ENCODE results near the gene RNF34. TPM values are rescaled to one million over a fixed set of nuclear protein-coding genes. Genes with fewer than 3 reads are reported as not detected.

Gene RNF34
- total and polyA plus RNA-seq, 4 donors = 13.9 to 49.2 (median 31.8) TPM

DNA sequence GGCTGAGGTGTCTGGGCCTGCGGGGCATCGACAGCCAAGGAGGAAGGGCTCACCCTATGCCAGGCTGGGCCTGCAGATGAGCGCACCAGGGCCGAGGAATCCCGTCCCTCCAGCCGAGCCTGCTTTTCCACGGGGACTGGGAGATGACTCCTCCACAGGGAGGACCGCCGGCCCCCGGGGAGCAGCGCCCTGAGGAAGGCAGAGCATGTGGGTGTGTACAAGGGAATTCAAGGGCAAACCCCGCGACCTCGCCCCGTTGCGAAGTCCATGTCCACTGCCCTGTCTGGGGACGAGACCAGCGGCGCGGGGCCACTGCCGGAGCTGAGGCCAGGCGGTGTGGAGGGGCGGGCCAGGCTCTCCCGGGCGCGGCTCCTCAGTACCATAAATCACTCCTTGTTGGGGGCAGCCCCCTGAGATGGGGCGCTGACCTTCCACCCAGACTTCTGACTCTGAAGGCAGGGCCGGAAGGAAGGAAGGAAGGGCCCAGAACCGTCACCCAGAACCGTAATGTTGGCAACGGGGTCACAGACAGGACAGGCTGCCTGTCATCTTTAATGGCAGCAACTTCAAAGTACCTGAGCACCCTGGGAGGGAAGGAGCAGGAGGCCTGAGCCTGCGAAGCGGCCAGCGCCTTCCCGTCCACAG, 52.5 kb downstream of the RNF34 start:
- no peak overlapping the region for H3K4me3 ChIP-seq
- peak overlapping the region in 1 of 2 donors; percentile 55 for H3K27ac ChIP-seq (ENCODE audit: low read depth in 1 of 2, low read length in 1 of 2)
- peaks cover 0 to 24% (median 7%) of the 10 kb centered on the region in 4 donors for H3K36me3 ChIP-seq (ENCODE audit: control insufficient read depth in 4 of 4, insufficient read depth in 4 of 4, low read length in 4 of 4)
- no peak for TF ChIP-seq CTCF (IDR thresholded peaks at IDR 0.05; ENCODE audit: control extremely low read depth, extremely low read depth)
- 53 to 64% methylated on average over 35 of the region's 35 CpGs for WGBS, 2 donors
- no peaks in the 10 kb centered on the region for H3K9me3 ChIP-seq (ENCODE audit: control insufficient read depth in 4 of 4, insufficient read depth in 3 of 4, low read length in 3 of 4)
- ATAC-seq (ENCODE audit: insufficient read depth, low FRiP score) (no peak), DNase-seq (no peak)
- no peaks in the 10 kb centered on the region for H3K27me3 ChIP-seq (ENCODE audit: control insufficient read depth in 3 of 3, insufficient read depth in 3 of 3, low read length in 2 of 3)
- no peak overlapping the region for H3K9ac ChIP-seq (ENCODE audit: insufficient read depth in 1 of 2, low read length in 2 of 2)
- H3K4me1 ChIP-seq (ENCODE audit: control insufficient read depth in 5 of 5, insufficient read depth in 5 of 5, low read length in 5 of 5) = peaks cover 0 to 11% (median 0%) of the 10 kb centered on the region in 5 donors

GRCh38 chr12:121452985-121453360, 53.1 kb downstream of the RNF34 start:
- WGBS, 2 donors = 89 to 90% methylated on average over 39 of the region's 39 CpGs
- Histone ChIP-seq H3K27me3 (ENCODE audit: control insufficient read depth in 3 of 3, insufficient read depth in 3 of 3, low read length in 2 of 3) (no peaks in the 10 kb centered on the region), H3K9ac (ENCODE audit: insufficient read depth in 1 of 2, low read length in 2 of 2) (no peak overlapping the region), H3K4me3 (no peak overlapping the region), H3K9me3 (ENCODE audit: control insufficient read depth in 4 of 4, insufficient read depth in 3 of 4, low read length in 3 of 4) (no peaks in the 10 kb centered on the region), H3K36me3 (ENCODE audit: control insufficient read depth in 4 of 4, insufficient read depth in 4 of 4, low read length in 4 of 4) (peaks cover 0 to 24% (median 7%) of the 10 kb centered on the region in 4 donors), H3K4me1 (ENCODE audit: control insufficient read depth in 5 of 5, insufficient read depth in 5 of 5, low read length in 5 of 5) (peaks cover 0 to 11% (median 0%) of the 10 kb centered on the region in 5 donors), H3K27ac (ENCODE audit: low read depth in 1 of 2, low read length in 1 of 2) (peak overlapping the region in 1 of 2 donors; percentile 32)
- DNase-seq (no peak), ATAC-seq (ENCODE audit: insufficient read depth, low FRiP score) (no peak)
- TF ChIP-seq CTCF (IDR thresholded peaks at IDR 0.05; ENCODE audit: control extremely low read depth, extremely low read depth) = no peak

DNA sequence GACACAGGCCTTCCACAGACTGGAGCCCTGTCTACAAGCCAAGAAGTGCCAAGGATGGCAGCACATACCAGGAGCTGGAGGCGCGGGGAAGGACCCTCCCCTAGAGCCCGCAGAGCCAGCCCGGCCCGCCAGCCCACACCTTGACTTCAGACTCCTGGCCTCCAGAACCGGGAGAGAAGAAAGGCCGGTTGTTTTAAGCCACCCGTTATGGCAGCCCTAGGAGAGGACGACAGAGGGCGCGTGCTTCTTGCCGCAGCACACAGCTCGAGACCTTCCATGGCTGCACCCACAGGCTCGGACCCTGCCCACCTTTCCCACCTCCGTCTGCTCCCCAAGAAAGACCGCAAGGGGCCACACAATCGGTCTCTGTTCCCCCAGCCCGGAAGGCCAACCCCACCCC, 53.7 kb downstream of the RNF34 start:
- Histone ChIP-seq H3K9me3 (ENCODE audit: control insufficient read depth in 4 of 4, insufficient read depth in 3 of 4, low read length in 3 of 4) (no peaks in the 10 kb centered on the region), H3K27me3 (ENCODE audit: control insufficient read depth in 3 of 3, insufficient read depth in 3 of 3, low read length in 2 of 3) (no peaks in the 10 kb centered on the region), H3K36me3 (ENCODE audit: control insufficient read depth in 4 of 4, insufficient read depth in 4 of 4, low read length in 4 of 4) (peaks cover 0 to 21% (median 5%) of the 10 kb centered on the region in 4 donors), H3K4me1 (ENCODE audit: control insufficient read depth in 5 of 5, insufficient read depth in 5 of 5, low read length in 5 of 5) (peaks cover 0 to 11% (median 0%) of the 10 kb centered on the region in 5 donors), H3K27ac (ENCODE audit: low read depth in 1 of 2, low read length in 1 of 2) (no peak overlapping the region), H3K4me3 (no peak overlapping the region), H3K9ac (ENCODE audit: insufficient read depth in 1 of 2, low read length in 2 of 2) (no peak overlapping the region)
- 94% methylated on average over 18 of the region's 18 CpGs for whole genome bisulfite sequencing, 2 donors
- no peak for TF ChIP-seq CTCF (IDR thresholded peaks at IDR 0.05; ENCODE audit: control extremely low read depth, extremely low read depth)
- ATAC-seq (ENCODE audit: insufficient read depth, low FRiP score) (no peak), DNase-seq (no peak)

DNA sequence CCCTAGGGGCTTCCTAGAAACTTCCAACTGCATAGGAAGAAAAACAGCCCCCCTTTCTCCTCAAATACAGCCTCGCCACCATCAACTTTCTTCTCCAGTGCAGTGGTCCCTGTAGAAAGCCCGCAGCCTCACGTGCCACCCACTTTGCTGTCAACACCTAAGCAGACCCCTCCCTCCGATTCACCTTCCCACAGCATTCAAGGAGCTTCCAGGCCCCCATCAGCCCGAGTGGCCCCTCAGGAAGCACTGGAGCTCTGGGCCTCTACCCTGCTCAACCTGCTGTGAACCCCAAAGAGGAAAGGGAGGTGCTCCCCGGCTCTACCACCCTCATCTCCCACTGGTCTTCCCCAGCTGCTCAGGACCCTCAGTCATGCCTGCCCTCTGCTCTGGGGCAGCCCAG, 55.0 kb downstream of the RNF34 start:
- Histone ChIP-seq H3K4me3 (no peak overlapping the region), H3K4me1 (ENCODE audit: control insufficient read depth in 5 of 5, insufficient read depth in 5 of 5, low read length in 5 of 5) (peaks cover 0 to 11% (median 0%) of the 10 kb centered on the region in 5 donors), H3K27ac (ENCODE audit: low read depth in 1 of 2, low read length in 1 of 2) (no peak overlapping the region), H3K9me3 (ENCODE audit: control insufficient read depth in 4 of 4, insufficient read depth in 3 of 4, low read length in 3 of 4) (no peaks in the 10 kb centered on the region), H3K36me3 (ENCODE audit: control insufficient read depth in 4 of 4, insufficient read depth in 4 of 4, low read length in 4 of 4) (peaks cover 0 to 18% (median 3%) of the 10 kb centered on the region in 4 donors), H3K27me3 (ENCODE audit: control insufficient read depth in 3 of 3, insufficient read depth in 3 of 3, low read length in 2 of 3) (no peaks in the 10 kb centered on the region), H3K9ac (ENCODE audit: insufficient read depth in 1 of 2, low read length in 2 of 2) (no peak overlapping the region)
- 87 to 90% methylated on average over 6 of the region's 6 CpGs for WGBS, 2 donors
- no peak for TF ChIP-seq CTCF (IDR thresholded peaks at IDR 0.05; ENCODE audit: control extremely low read depth, extremely low read depth)
- ATAC-seq (ENCODE audit: insufficient read depth, low FRiP score) (no peak), DNase-seq (no peak)
